Fibroblast of lung (primary cell): ENCODE data around the gene TNNT1.

Experiments used
- EZH2 ChIP-seq: IDR thresholded peaks from 2 replicates; pipeline ENCODE4 v1.5.1; 2012; ENCODE audit warnings: low read length, control low read depth, mild to moderate bottlenecking; ENCODE audit errors: missing control alignments
- TF ChIP-seq, protein P1 (sequence below), 2 donors: IDR thresholded peaks in 1 of 2; conservative IDR thresholded peaks in 1 of 2; 1 replicate in 1 of 2; 2 replicates in 1 of 2; pipeline ENCODE4 v1.5.1; 2011 to 2012; ENCODE audit warnings: low read length in 2 of 2, control low read depth in 1 of 2, inconsistent platforms in 1 of 2, low read depth in 1 of 2, mild to moderate bottlenecking in 1 of 2

DNA sequence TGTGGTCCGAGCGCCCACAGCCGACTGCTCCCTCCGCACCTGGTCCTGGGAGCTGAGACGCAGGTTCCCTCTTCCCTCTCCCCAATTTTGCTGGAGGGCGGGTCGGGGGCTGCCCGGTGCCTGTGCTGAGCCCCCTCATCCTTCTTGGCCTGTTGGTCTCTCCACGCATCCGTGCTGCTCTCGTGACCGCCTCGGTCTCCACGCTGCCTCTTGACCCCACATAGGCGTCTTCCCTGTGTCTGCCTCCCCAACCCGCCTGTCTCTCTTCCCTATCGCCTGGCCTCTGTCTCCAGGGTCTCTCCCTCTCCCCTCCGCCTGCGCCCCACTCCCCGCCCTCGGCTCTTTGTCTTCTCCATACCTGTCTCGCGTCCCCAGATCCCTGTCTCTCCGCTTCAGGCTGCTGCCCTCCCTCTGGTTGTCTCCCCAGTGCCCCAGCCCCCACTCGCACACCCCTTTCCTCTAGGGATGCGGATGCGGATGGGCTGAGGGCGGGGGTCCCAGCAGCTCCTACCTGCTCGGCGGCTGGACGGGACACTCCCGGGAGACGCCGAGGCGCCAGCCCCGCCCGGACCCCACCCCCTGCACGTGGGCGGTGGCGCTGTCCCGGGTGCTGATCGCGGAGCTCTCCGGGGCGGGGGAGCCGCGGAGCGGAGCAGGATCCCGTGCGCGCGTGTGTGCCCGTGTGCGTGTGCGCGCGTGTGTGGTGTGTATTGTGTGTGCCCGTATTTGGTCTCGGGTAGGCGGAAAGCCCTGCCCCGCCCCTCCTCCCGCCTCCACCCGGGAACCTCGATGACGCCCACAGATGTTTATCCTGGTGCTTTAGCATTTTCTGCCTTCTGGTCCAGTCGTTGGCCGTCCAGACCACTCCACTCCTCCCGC lies 30.8 kb upstream of the TNNT1 start, which contains the start of gene SYT5:
- TF ChIP-seq, protein P1, sequence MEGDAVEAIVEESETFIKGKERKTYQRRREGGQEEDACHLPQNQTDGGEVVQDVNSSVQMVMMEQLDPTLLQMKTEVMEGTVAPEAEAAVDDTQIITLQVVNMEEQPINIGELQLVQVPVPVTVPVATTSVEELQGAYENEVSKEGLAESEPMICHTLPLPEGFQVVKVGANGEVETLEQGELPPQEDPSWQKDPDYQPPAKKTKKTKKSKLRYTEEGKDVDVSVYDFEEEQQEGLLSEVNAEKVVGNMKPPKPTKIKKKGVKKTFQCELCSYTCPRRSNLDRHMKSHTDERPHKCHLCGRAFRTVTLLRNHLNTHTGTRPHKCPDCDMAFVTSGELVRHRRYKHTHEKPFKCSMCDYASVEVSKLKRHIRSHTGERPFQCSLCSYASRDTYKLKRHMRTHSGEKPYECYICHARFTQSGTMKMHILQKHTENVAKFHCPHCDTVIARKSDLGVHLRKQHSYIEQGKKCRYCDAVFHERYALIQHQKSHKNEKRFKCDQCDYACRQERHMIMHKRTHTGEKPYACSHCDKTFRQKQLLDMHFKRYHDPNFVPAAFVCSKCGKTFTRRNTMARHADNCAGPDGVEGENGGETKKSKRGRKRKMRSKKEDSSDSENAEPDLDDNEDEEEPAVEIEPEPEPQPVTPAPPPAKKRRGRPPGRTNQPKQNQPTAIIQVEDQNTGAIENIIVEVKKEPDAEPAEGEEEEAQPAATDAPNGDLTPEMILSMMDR (conservative IDR thresholded peaks at IDR 0.05 in 1 of 2, IDR thresholded peaks at IDR 0.05 in 1 of 2; ENCODE audit: low read depth in 1 of 2, low read length in 2 of 2), result no peak
- TF ChIP-seq EZH2, result peak; percentile 27
